ENCODE data around the gene SCFD2. TPM values are rescaled to one million over a fixed set of nuclear protein-coding genes. Genes with fewer than 3 reads are reported as not detected.

The SCFD2 gene
- polyA plus RNA-seq, 2 of the 4 experiments (the other 2 are of a cell fraction): 7.6 to 10.8 TPM

GRCh38 chr4:52844596-52844995, 521.3 kb downstream of the SCFD2 start:
- ChIA-PET POLR2A (no interaction called here), CTCF (interaction anchor here (0.7 kb wide), 1 partner anchor 10 kb away, joined by 3 read pairs; no protein-coding TSS in a partner anchor)
- Histone ChIP-seq H3K4me1 (no peaks in the 10 kb centered on the region), H3K9me3 (no peaks in the 10 kb centered on the region), H3K4me3 (no peak overlapping the region), H3K4me2 (no peak overlapping the region), H3K27ac (no peak overlapping the region)
- no peak for DNase-seq (ENCODE audit: low read depth in 1 of 2, low spot score in 1 of 2)
- no peak for ATAC-seq
- no peak for FAIRE-seq
- 52% methylated on average over 2 of the region's 2 CpGs for WGBS (ENCODE audit: missing lambda C conversion rate)
- TF ChIP-seq E2F6 (IDR thresholded peaks at IDR 0.05; ENCODE audit: borderline replicate concordance, low read depth): no peak
- no peak for TF ChIP-seq BHLHE40 (IDR thresholded peaks at IDR 0.05; ENCODE audit: low read depth, low read length)
- no peak for TF ChIP-seq ESRRA (IDR thresholded peaks at IDR 0.05; ENCODE audit: borderline replicate concordance, low read length)
- TF ChIP-seq REST (IDR thresholded peaks at IDR 0.05): no peak
- TF ChIP-seq ZNF302 (CRISPR knock-in tag; IDR thresholded peaks at IDR 0.05): no peak
- no peak for TF ChIP-seq RFX5 (IDR thresholded peaks at IDR 0.05)
- no peak for TF ChIP-seq GATA3 (IDR thresholded peaks at IDR 0.05; ENCODE audit: borderline replicate concordance)
- no peak for TF ChIP-seq FOXS1 (CRISPR knock-in tag; IDR thresholded peaks at IDR 0.05)
- TF ChIP-seq CBX2 (IDR thresholded peaks at IDR 0.05; ENCODE audit: borderline replicate concordance, low read depth): no peak

GRCh38 chr4:52843958-52844357, 521.9 kb downstream of the SCFD2 start:
- Histone ChIP-seq H3K27ac (no peak overlapping the region), H3K4me3 (no peak overlapping the region), H3K9me3 (no peaks in the 10 kb centered on the region), H3K4me1 (no peaks in the 10 kb centered on the region), H3K4me2 (no peak overlapping the region)
- no peak for TF ChIP-seq BHLHE40 (IDR thresholded peaks at IDR 0.05; ENCODE audit: low read depth, low read length)
- WGBS (ENCODE audit: missing lambda C conversion rate): 91% methylated on average over 3 of the region's 3 CpGs
- CTCF ChIA-PET: no interaction called here
- ATAC-seq: no peak
- no peak for FAIRE-seq
- DNase-seq (ENCODE audit: low read depth in 1 of 2, low spot score in 1 of 2): no peak
- POLR2A ChIA-PET: no interaction called here

GRCh38 chr4:52843351-52843750, 522.5 kb downstream of the SCFD2 start:
- Histone ChIP-seq H3K4me3 (no peak overlapping the region), H3K4me1 (no peaks in the 10 kb centered on the region), H3K27ac (no peak overlapping the region), H3K9me3 (no peaks in the 10 kb centered on the region), H3K4me2 (no peak overlapping the region)
- ChIA-PET CTCF (no interaction called here), POLR2A (no interaction called here)
- TF ChIP-seq ZC3H11A (IDR thresholded peaks at IDR 0.05): no peak
- TF ChIP-seq HES2 (IDR thresholded peaks at IDR 0.05): no peak
- no peak for TF ChIP-seq GATA3 (IDR thresholded peaks at IDR 0.05; ENCODE audit: borderline replicate concordance)
- no peak for TF ChIP-seq BHLHE40 (IDR thresholded peaks at IDR 0.05; ENCODE audit: low read depth, low read length)
- TF ChIP-seq RNF2 (IDR thresholded peaks at IDR 0.05; ENCODE audit: borderline replicate concordance, low read depth): no peak
- TF ChIP-seq SMC3 (IDR thresholded peaks at IDR 0.05): no peak
- TF ChIP-seq RFX5 (IDR thresholded peaks at IDR 0.05): no peak
- no peak for TF ChIP-seq MAX (IDR thresholded peaks at IDR 0.05)
- TF ChIP-seq TFCP2L1 (CRISPR knock-in tag; IDR thresholded peaks at IDR 0.05): no peak
- ATAC-seq: no peak
- 56% methylated on average over 2 of the region's 2 CpGs for WGBS (ENCODE audit: missing lambda C conversion rate)
- FAIRE-seq: no peak
- DNase-seq (ENCODE audit: low read depth in 1 of 2, low spot score in 1 of 2): no peak

GRCh38 chr4:52842792-52843191, 523.1 kb downstream of the SCFD2 start:
- ChIA-PET CTCF (interaction anchor here (0.8 kb wide), 1 partner anchor 14 kb away, joined by 3 read pairs; no protein-coding TSS in a partner anchor), POLR2A (no interaction called here)
- Histone ChIP-seq H3K4me3 (no peak overlapping the region), H3K27ac (no peak overlapping the region), H3K4me2 (no peak overlapping the region), H3K4me1 (no peaks in the 10 kb centered on the region), H3K9me3 (no peaks in the 10 kb centered on the region)
- TF ChIP-seq MAX (IDR thresholded peaks at IDR 0.05) (no peak), KDM5A (IDR thresholded peaks at IDR 0.05) (no peak), ELK1 (IDR thresholded peaks at IDR 0.05; ENCODE audit: low read depth, low read length) (no peak), PBX3 (IDR thresholded peaks at IDR 0.05) (no peak), JUNB (IDR thresholded peaks at IDR 0.05) (no peak), ZC3H11A (IDR thresholded peaks at IDR 0.05) (no peak)
- WGBS (ENCODE audit: missing lambda C conversion rate): 69% methylated on average over 3 of the region's 3 CpGs
- ATAC-seq (no peak), FAIRE-seq (no peak), DNase-seq (ENCODE audit: low read depth in 1 of 2, low spot score in 1 of 2) (no peak)
